K562 (cell line): ENCODE results near the gene GORASP1. TPM values are rescaled to one million over a fixed set of nuclear protein-coding genes. Genes with fewer than 3 reads are reported as not detected.

Source experiments
- ATAC-seq: fragments of 200-7000 bp; cut with Tn5 transposase; 3 replicates; pipeline ENCODE4 v1.9.1; 2020; ENCODE audit warnings: moderate library complexity
- BruUV-seq: library from RNA; stranded (reverse); fragments of 400-500 nt; replicated peaks from 2 replicates; lab custom pipeline; 2021; lab: Mats Ljungman, UMichigan
- CTCF ChIA-PET: fragments of 300-600 bp; formaldehyde crosslinking; extraction: SDS; loops from one replicate; lab custom pipeline; 2021; ENCODE audit warnings: low intra/inter-chr PET ratio; lab: Yijun Ruan, JAX
- POLR2A ChIA-PET: fragments of 300-600, 350-650 bp; sonication (Branson Sonifier 250); formaldehyde crosslinking; extraction: SDS; loops from one replicate; lab custom pipeline; 2021; ENCODE audit warnings: antibody characterized with exemption, inconsistent platforms; lab: Yijun Ruan, JAX
- DNase-seq, 4 experiments: peaks; one replicate each; pipeline versions ENCODE4 v3.0.0 to v3.0.0-alpha.2; 2011 to 2018; ENCODE audit warnings: low spot score in 3 of 4, mixed read lengths in 3 of 4; ENCODE audit errors: extremely low read depth in 1 of 4
- FAIRE-seq: peaks from 2 replicates; lab custom pipeline; 2011; peaks lifted over from hg19 to GRCh38; lab: Jason Lieb, UNC
- H2AFZ ChIP-seq: 2 replicates; pipeline ENCODE4 v1.6.0; 2011; ENCODE audit warnings: low read depth, low read length, control low read depth, inconsistent platforms
- H3K27ac ChIP-seq: fragments of 200-600 bp; 3 replicates; pipeline ENCODE4 v1.8.0; 2011; ENCODE audit warnings: low read depth, mild to moderate bottlenecking, control low read depth, inconsistent platforms, low read length, moderate library complexity, mixed read lengths; ENCODE audit errors: extremely low read depth
- H3K27me3 ChIP-seq, 2 experiments: fragments of 300-600 bp in 1 of 2; 2 replicates in 1 of 2; 3 replicates in 1 of 2; pipeline versions ENCODE4 v1.6.0 to v1.8.0; 2011; ENCODE audit warnings: inconsistent platforms in 2 of 2, low read length in 2 of 2, mild to moderate bottlenecking in 1 of 2, mixed read lengths in 1 of 2, moderate library complexity in 1 of 2; ENCODE audit not compliant: control insufficient read depth in 2 of 2, insufficient read depth in 2 of 2
- H3K36me3 ChIP-seq: fragments of 300-600 bp; 3 replicates; pipeline ENCODE4 v1.8.0; 2011; ENCODE audit warnings: mild to moderate bottlenecking, low read length, inconsistent platforms; ENCODE audit not compliant: control insufficient read depth, insufficient read depth
- H3K4me1 ChIP-seq, 2 experiments: fragments of 200-600 bp in 1 of 2; replicated peaks in 1 of 2; 2 replicates in 1 of 2; 3 replicates in 1 of 2; pipeline versions ENCODE4 v1.5.1 to v1.8.0; 2011; ENCODE audit warnings: inconsistent platforms in 2 of 2, low read length in 2 of 2, mild to moderate bottlenecking in 1 of 2, mixed read lengths in 1 of 2, moderate library complexity in 1 of 2; ENCODE audit not compliant: control insufficient read depth in 2 of 2, insufficient read depth in 2 of 2
- H3K4me2 ChIP-seq: 2 replicates; pipeline ENCODE4 v1.6.1; 2011; ENCODE audit warnings: low read length, control low read depth, inconsistent platforms, mixed read lengths; ENCODE audit not compliant: insufficient read depth
- H3K4me3 ChIP-seq: fragments of 200-600 bp; sonication (generic), shearing (Covaris generic); 2 replicates; pipeline ENCODE4 v1.5.1; 2016; ENCODE audit warnings: control low read depth, inconsistent platforms
- H3K79me2 ChIP-seq: fragments of 200-600 bp; 3 replicates; pipeline ENCODE4 v1.8.0; 2011; ENCODE audit warnings: low read length, inconsistent platforms; ENCODE audit not compliant: control insufficient read depth, insufficient read depth
- H3K9ac ChIP-seq, 2 experiments: 2 replicates each; pipeline versions ENCODE4 v1.6.0 to v1.6.1; 2011; ENCODE audit warnings: low read depth in 2 of 2, low read length in 2 of 2, control low read depth in 1 of 2, inconsistent platforms in 1 of 2, mild to moderate bottlenecking in 1 of 2, mixed read lengths in 1 of 2; ENCODE audit not compliant: insufficient read depth in 1 of 2
- H3K9me1 ChIP-seq: one replicate; pipeline ENCODE4 v1.6.0; 2011; ENCODE audit warnings: inconsistent platforms, mild to moderate bottlenecking, low read length, moderate library complexity; ENCODE audit not compliant: control insufficient read depth, insufficient read depth
- H3K9me3 ChIP-seq: replicated peaks from 2 replicates; pipeline ENCODE4 v1.5.1; 2011; ENCODE audit warnings: low read depth, low read length, inconsistent platforms; ENCODE audit not compliant: control insufficient read depth, insufficient read depth
- H4K20me1 ChIP-seq: replicated peaks from 2 replicates; pipeline ENCODE4 v1.6.1; 2011; ENCODE audit warnings: low read length, inconsistent platforms, mixed read lengths; ENCODE audit not compliant: control insufficient read depth, insufficient read depth
- CEBPB ChIP-seq: fragments of 450-650 bp; IDR thresholded peaks from 2 replicates; pipeline ENCODE4 v1.6.1; 2016; ENCODE audit warnings: missing genetic modification characterization, missing compliant biosample characterization
- CEBPG ChIP-seq, 3 experiments: fragments of 200-800 bp in 1 of 3; sonication (Bioruptor generic) in 1 of 3; sonication (generic) in 1 of 3; formaldehyde crosslinking in 1 of 3; IDR thresholded peaks in 2 of 3; conservative IDR thresholded peaks in 1 of 3; 2 replicates each; pipeline versions ENCODE4 v1.6.1 to v1.8.0; 2016 to 2022; ENCODE audit warnings: missing compliant biosample characterization in 2 of 3, missing genetic modification characterization in 2 of 3, mild to moderate bottlenecking in 1 of 3, missing genetic modification reagents in 1 of 3
- HNRNPLL ChIP-seq: fragments of 200-400 bp; formaldehyde crosslinking; IDR thresholded peaks from 2 replicates; pipeline ENCODE4 v1.6.1; 2017; ENCODE audit warnings: low read length, low read depth, mild to moderate bottlenecking; ENCODE audit not compliant: poor library complexity, severe bottlenecking
- KDM4B ChIP-seq, 2 experiments: fragments of 450-650 bp in 1 of 2; sonication (generic) in 1 of 2; IDR thresholded peaks; 2 replicates each; pipeline ENCODE4 v1.6.1; 2016 to 2017; ENCODE audit warnings: borderline replicate concordance in 2 of 2, antibody characterized with exemption in 1 of 2, low read depth in 1 of 2, mild to moderate bottlenecking in 1 of 2
- MYNN ChIP-seq, 2 experiments: sonication (generic); formaldehyde crosslinking in 1 of 2; IDR thresholded peaks; 2 replicates each; pipeline versions ENCODE4 v1.5.0 to v1.6.1; 2016 to 2020; ENCODE audit warnings: antibody characterized with exemption in 1 of 2, missing genetic modification reagents in 1 of 2
- NFIX ChIP-seq: fragments of 250-450 bp; sonication (Bioruptor Pico); IDR thresholded peaks from 2 replicates; pipeline ENCODE4 v1.4.0; 2020; ENCODE audit warnings: low read depth, mild to moderate bottlenecking, moderate library complexity
- SIX5 ChIP-seq, 2 experiments: IDR thresholded peaks; 2 replicates each; pipeline ENCODE4 v1.6.1; 2011; ENCODE audit warnings: low read length in 2 of 2, borderline replicate concordance in 1 of 2, low read depth in 1 of 2, mild to moderate bottlenecking in 1 of 2, moderate library complexity in 1 of 2; ENCODE audit not compliant: insufficient read depth in 1 of 2
- TARDBP ChIP-seq: fragments of 450-650 bp; IDR thresholded peaks from 2 replicates; pipeline ENCODE4 v1.6.1; 2016
- TCF7L2 ChIP-seq: fragments of 150-350 bp; IDR thresholded peaks from 2 replicates; pipeline ENCODE4 v1.6.1; 2016; ENCODE audit warnings: low read depth, mild to moderate bottlenecking, low read length, moderate library complexity
- ZNF224 ChIP-seq: sonication (generic); formaldehyde crosslinking; IDR thresholded peaks from 2 replicates; pipeline ENCODE4 v1.8.0; 2022; ENCODE audit warnings: mild to moderate bottlenecking, missing genetic modification reagents
- WGBS: fragments of 100-300 bp; shearing (Covaris generic); methylation state at CpG from one replicate; pipeline ENCODE4 v1.1.6; 2016; ENCODE audit warnings: low coverage, mixed read lengths; ENCODE audit not compliant: insufficient coverage; ENCODE audit errors: missing lambda C conversion rate; 5-methylcytosine and 5-hydroxymethylcytosine counted together
- in situ Hi-C: fragments of 300-500 bp; cut with MboI; formaldehyde crosslinking; loops from 4 replicates; pipeline ENCODE4 v1.15.0; 2018; ENCODE audit warnings: inconsistent platforms, mixed read lengths
- intact Hi-C: fragments of 100-400 bp; cut with micrococcal nuclease; formaldehyde crosslinking; loops from 2 replicates; pipeline ENCODE4 v1.14.2; 2022
- polyA plus RNA-seq, 8 experiments: library from polyadenylated mRNA; depleted of rRNA in 4 of 8; stranded (reverse) in 5 of 8; unstranded in 3 of 8; fragments of >200 nt; fragmentation: Nextera tagmentation in 2 of 8; fragmentation: Illumina TruSeq in 1 of 8; extraction: Ambion mirVana in 2 of 8; extraction: Trizol in 1 of 8; gene quantifications; 2 replicates each; pipeline versions ENCODE4 v1.2.1 to v1.2.3, GENCODE V29; 2011 to 2014; ENCODE audit warnings: inconsistent platforms in 1 of 8, missing spikeins in 1 of 8
- total RNA-seq, 7 experiments: library from RNA; depleted of rRNA in 6 of 7; stranded (reverse); fragments of >200 nt in 6 of 7; fragmentation: Illumina TruSeq in 2 of 7; extraction: Trizol in 2 of 7; gene quantifications; 2 replicates each; pipeline versions ENCODE4 v1.2.1 to v1.2.3, GENCODE V29; 2011 to 2021; ENCODE audit warnings: low replicate concordance in 1 of 7
- TF ChIP-seq, protein P1 (sequence below), 2 experiments: fragments of 450-650 bp; conservative IDR thresholded peaks; 2 replicates each; pipeline ENCODE4 v1.6.1; 2017; ENCODE audit warnings: mild to moderate bottlenecking in 2 of 2, moderate library complexity in 2 of 2
- TF ChIP-seq, protein P2 (sequence below): sonication (generic); formaldehyde crosslinking; IDR thresholded peaks from 2 replicates; pipeline ENCODE4 v1.8.0; 2022; ENCODE audit warnings: mild to moderate bottlenecking, missing genetic modification reagents
- TF ChIP-seq, protein P3 (sequence below): sonication (generic); formaldehyde crosslinking; IDR thresholded peaks from 2 replicates; pipeline ENCODE4 v1.9.0; 2022; ENCODE audit warnings: mild to moderate bottlenecking, missing genetic modification reagents

The GORASP1 gene
- total and polyA plus RNA-seq, 9 of the 15 experiments (the other 6 are each of a cell fraction or from before 2014, with no cell fraction given): 8.4 to 87.9 (median 67.6) TPM

DNA sequence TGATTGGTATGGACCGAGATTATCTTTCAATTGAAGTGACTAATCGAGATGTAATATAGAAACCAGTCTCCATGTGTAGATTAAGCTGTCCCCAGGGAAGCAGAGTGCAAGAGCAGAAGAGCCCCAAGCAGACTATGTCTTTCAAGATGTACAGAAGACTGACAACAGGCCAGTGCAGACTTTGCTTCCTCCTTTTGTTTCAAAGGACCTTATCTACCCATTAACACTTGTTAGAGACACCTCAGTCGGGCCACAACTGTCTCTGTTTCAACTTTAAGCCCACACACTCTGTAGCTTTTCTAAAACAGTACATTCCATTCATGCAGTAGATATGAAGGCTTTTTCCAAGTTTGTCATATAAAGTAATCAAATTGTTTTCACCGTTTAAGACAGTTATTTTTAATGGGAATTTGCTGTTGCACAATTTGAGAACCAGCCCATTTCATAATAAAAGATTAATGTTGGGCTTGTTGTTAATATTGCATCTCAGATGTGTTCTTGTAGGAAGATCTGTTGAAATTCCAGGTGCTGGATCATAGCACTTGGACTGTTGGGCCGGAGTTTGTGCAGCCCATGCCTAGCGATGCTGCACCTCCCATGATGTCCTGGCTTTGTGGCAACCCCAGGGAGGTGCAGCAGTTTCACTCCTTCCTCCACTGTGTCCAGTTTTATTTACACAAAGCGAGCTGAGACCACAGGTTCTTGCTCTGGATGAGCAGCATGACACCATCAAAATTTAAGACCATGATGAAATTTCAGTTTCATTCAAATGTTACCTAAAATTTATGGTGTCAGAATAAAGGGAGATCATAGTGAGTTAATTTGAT is 12.4 kb downstream of the GORASP1 start:
- intact Hi-C loops: no loop called here
- CTCF ChIA-PET: no interaction called here

More for the DNA sequence above, 12.4 kb downstream of the GORASP1 start:
- in situ Hi-C loops: no loop called here
- ATAC-seq: peak; percentile 16; the same call in 2 of the 3 replicates
- Histone ChIP-seq H3K27ac (no peak overlapping the region), H3K79me2 (no peaks in the 10 kb centered on the region), H3K4me3 (no peak overlapping the region), H3K9me1 (no peaks in the 10 kb centered on the region), H3K36me3 (peaks cover 89% of the 10 kb centered on the region), H3K9me3 (no peaks in the 10 kb centered on the region), H3K27me3 (no peaks in the 10 kb centered on the region), H2AFZ (no peak overlapping the region), H4K20me1 (0 out of 2 replicates have a peak, but pooled peaks cover 4% of the 10 kb centered on the region), H3K9ac (no peak overlapping the region), H3K4me1 (no peaks in the 10 kb centered on the region), H3K4me2 (no peak overlapping the region)
- TF ChIP-seq KDM4B (IDR thresholded peaks at IDR 0.05; ENCODE audit: borderline replicate concordance in 2 of 2, low read depth in 1 of 2) (no peak), CEBPG (CRISPR knock-in tag; IDR thresholded peaks at IDR 0.05) (no peak), CEBPG (tag; conservative IDR thresholded peaks at IDR 0.05 in 1 of 2, IDR thresholded peaks at IDR 0.05 in 1 of 2) (peak in 1 of 2 experiments; percentile 55; a peak in 1 of 4 replicates), SIX5 (IDR thresholded peaks at IDR 0.05; ENCODE audit: borderline replicate concordance in 1 of 2, insufficient read depth in 1 of 2, low read depth in 1 of 2, low read length in 2 of 2) (0 out of 4 replicates have a peak, but pooled peaks of 1 of the 2 experiments have one; percentile 9), CEBPB (peak; percentile 47; the same call in 1 of the 2 replicates), TARDBP (no peak), ZNF224 (CRISPR knock-in tag) (no peak), TCF7L2 (no peak), NFIX (CRISPR knock-in tag) (no peak), HNRNPLL (no peak), MYNN (IDR thresholded peaks at IDR 0.05) (no peak), MYNN (CRISPR knock-in tag; IDR thresholded peaks at IDR 0.05) (no peak)
- TF ChIP-seq, protein P1, sequence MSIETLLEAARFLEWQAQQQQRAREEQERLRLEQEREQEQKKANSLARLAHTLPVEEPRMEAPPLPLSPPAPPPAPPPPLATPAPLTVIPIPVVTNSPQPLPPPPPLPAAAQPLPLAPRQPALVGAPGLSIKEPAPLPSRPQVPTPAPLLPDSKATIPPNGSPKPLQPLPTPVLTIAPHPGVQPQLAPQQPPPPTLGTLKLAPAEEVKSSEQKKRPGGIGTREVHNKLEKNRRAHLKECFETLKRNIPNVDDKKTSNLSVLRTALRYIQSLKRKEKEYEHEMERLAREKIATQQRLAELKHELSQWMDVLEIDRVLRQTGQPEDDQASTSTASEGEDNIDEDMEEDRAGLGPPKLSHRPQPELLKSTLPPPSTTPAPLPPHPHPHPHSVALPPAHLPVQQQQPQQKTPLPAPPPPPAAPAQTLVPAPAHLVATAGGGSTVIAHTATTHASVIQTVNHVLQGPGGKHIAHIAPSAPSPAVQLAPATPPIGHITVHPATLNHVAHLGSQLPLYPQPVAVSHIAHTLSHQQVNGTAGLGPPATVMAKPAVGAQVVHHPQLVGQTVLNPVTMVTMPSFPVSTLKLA (conservative IDR thresholded peaks at IDR 0.05): no peak
- TF ChIP-seq, protein P2, sequence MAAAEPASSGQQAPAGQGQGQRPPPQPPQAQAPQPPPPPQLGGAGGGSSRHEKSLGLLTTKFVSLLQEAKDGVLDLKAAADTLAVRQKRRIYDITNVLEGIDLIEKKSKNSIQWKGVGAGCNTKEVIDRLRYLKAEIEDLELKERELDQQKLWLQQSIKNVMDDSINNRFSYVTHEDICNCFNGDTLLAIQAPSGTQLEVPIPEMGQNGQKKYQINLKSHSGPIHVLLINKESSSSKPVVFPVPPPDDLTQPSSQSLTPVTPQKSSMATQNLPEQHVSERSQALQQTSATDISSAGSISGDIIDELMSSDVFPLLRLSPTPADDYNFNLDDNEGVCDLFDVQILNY (CRISPR knock-in tag): no peak
- TF ChIP-seq, protein P3, sequence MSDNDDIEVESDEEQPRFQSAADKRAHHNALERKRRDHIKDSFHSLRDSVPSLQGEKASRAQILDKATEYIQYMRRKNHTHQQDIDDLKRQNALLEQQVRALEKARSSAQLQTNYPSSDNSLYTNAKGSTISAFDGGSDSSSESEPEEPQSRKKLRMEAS (CRISPR knock-in tag): no peak
- TSS peak; percentile 18 for BruUV-seq
- no peak for DNase-seq
- FAIRE-seq: peak; percentile 29
- 66% methylated on average over 7 of the region's 7 CpGs for WGBS
- POLR2A ChIA-PET: interaction anchor here (0.6 to 1.8 kb wide), 6 partner anchors 10 to 83 kb away, joined by 3 to 5 read pairs (median 4); no protein-coding TSS in a partner anchor
